Glomerular visceral epithelial cell (primary cell): ENCODE data around the gene MTFR2.

Experiments used
- DNase-seq: peaks from one replicate; pipeline ENCODE4 v3.0.0-alpha.2; 2016; ENCODE audit errors: extremely low spot score

The MTFR2 gene

DNA sequence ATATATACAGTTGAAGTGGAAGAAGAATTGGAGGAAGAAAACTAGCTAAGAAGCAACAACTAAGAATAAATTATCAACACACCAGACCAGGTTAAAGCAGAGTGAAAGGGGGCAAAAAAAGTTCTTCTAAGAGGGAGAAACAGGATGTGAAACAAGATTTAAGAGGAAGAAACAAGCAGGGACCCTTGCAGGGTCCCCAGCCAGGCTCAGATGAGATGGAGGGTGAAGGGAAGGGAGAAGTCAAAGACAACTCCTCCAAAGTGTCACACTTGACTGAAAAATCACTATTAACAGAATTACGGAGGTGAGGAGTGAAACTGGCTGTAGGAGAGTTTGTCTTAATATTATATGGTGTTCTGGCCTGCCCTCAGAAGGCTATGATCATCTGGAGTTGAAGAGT, 65.4 kb downstream of the MTFR2 start:
- DNase-seq, result no peak

- no peak for DNase-seq
These were observed 68.2 kb downstream of the MTFR2 start for GRCh38 chr6:136181861-136182260.

DNA sequence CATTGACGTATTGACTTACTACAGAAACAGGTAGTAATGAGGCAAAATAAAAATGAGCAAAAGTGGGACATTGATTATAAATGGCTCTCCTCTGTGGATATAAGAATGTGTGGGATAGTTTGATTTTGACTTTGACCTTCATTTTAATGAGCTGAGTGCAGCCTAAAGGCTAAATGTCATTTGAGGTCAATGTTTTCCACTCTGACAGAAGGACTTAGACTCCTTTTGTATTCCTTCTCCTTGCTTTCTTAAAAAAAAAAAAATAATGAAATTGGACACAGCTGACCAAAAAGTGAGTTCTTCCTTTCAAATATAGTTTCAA, 68.6 kb downstream of the MTFR2 start:
- DNase-seq, result no peak
